ENCODE results near the gene MAST4. TPM values are rescaled to one million over a fixed set of nuclear protein-coding genes. Genes with fewer than 3 reads are reported as not detected.

MAST4 gene
- polyA plus RNA-seq, 1 donor (not counting 4 experiments of a cell fraction or from before 2014, with no cell fraction given) = 19.8 TPM

DNA sequence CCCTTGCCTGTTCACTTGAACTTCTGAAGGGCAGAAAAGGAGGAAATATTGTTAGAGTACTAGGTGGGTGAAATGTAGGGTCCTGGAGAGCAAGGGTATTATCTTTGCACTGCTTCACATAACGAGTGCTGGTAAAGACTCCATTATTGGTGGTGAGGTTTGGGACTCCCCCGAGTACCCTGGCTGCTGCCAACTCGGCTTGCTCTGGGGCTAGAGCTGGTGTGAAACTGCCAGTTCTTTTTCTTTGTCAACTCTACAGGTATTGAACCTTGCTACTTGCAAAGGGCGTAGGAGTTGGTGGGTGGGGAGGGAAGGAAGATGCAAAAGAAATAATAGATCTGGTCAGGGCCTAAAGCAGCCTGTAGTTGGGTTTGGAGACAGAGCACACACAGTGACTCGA is 16.0 kb downstream of the MAST4 start:
- H3K9me1 ChIP-seq (ENCODE audit: control insufficient read depth, extremely low read depth, insufficient read depth, low read length) = peaks cover 2% of the 10 kb centered on the region
- H3K36me3 ChIP-seq (ENCODE audit: control insufficient read depth in 2 of 2, extremely low read depth in 1 of 2, insufficient read depth in 2 of 2, low read length in 2 of 2) = no peaks in the 10 kb centered on the region
- no peaks in the 10 kb centered on the region for H3K79me2 ChIP-seq (ENCODE audit: control insufficient read depth, insufficient read depth, low read length)
- no peak overlapping the region for H2AFZ ChIP-seq (ENCODE audit: control insufficient read depth, low read length)
- DNase-seq (ENCODE audit: low read depth, low spot score) (no peak), FAIRE-seq (no peak)
- H3K4me2 ChIP-seq (ENCODE audit: control insufficient read depth, extremely low read depth, insufficient read depth, low read depth, low read length) = no peak overlapping the region
- no peak overlapping the region for H3K9ac ChIP-seq (ENCODE audit: control insufficient read depth, extremely low read depth, insufficient read depth, low read length)
- H3K4me1 ChIP-seq (ENCODE audit: control insufficient read depth, extremely low read depth, insufficient read depth, low read length) = no peaks in the 10 kb centered on the region
- no peak overlapping the region for H3K4me3 ChIP-seq (ENCODE audit: control insufficient read depth in 2 of 3, extremely low read depth in 1 of 3, insufficient read depth in 2 of 3, low read depth in 1 of 3, low read length in 3 of 3)
- no peaks in the 10 kb centered on the region for H3K27me3 ChIP-seq (ENCODE audit: control insufficient read depth, extremely low read depth, insufficient read depth, low read length)
- dilution Hi-C loops (cut with MboI; ENCODE audit: extremely low pct_ligation_motif_present, low sequenced_read_pairs) = no loop called here
- H4K20me1 ChIP-seq (ENCODE audit: control insufficient read depth, extremely low read depth, insufficient read depth, low read length) = no peaks in the 10 kb centered on the region
- H3K9me3 ChIP-seq (ENCODE audit: control insufficient read depth, low read depth, low read length) = no peaks in the 10 kb centered on the region
- no peak for TF ChIP-seq EZH2 (IDR thresholded peaks at IDR 0.05; ENCODE audit: low read length)
- TF ChIP-seq, protein P1, sequence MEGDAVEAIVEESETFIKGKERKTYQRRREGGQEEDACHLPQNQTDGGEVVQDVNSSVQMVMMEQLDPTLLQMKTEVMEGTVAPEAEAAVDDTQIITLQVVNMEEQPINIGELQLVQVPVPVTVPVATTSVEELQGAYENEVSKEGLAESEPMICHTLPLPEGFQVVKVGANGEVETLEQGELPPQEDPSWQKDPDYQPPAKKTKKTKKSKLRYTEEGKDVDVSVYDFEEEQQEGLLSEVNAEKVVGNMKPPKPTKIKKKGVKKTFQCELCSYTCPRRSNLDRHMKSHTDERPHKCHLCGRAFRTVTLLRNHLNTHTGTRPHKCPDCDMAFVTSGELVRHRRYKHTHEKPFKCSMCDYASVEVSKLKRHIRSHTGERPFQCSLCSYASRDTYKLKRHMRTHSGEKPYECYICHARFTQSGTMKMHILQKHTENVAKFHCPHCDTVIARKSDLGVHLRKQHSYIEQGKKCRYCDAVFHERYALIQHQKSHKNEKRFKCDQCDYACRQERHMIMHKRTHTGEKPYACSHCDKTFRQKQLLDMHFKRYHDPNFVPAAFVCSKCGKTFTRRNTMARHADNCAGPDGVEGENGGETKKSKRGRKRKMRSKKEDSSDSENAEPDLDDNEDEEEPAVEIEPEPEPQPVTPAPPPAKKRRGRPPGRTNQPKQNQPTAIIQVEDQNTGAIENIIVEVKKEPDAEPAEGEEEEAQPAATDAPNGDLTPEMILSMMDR (optimal IDR thresholded peaks at IDR 0.05 in 1 of 3, IDR thresholded peaks at IDR 0.05 in 1 of 3, conservative IDR thresholded peaks at IDR 0.05 in 1 of 3; ENCODE audit: extremely low read depth in 1 of 3, insufficient read depth in 2 of 3, low read length in 3 of 3) = no peak
- no peak overlapping the region for H3K27ac ChIP-seq (ENCODE audit: control insufficient read depth, insufficient read depth, low read length)

DNA sequence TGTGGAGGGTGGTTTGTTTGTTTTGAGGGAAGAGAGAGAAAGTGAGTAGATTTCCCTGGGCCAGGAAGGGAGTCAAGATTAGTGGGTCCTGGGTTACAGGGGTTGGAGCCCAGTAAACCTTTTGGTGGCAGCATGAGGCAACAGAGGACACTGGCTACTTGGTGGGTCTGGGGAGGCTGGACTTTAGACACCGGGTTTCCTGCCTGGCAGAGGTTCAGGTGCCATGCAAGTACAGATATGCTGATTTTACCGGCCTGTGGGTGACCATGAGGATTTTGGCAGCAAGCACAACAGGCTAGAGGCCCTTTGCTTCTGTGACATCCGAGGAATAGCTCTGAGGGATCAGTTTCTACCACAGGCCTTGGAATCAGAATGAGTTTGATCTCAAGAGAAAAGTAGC is 18.9 kb downstream of the MAST4 start:
- no peak for TF ChIP-seq EZH2 (IDR thresholded peaks at IDR 0.05; ENCODE audit: low read length)
- TF ChIP-seq, protein P1 (optimal IDR thresholded peaks at IDR 0.05 in 1 of 3, IDR thresholded peaks at IDR 0.05 in 1 of 3, conservative IDR thresholded peaks at IDR 0.05 in 1 of 3; ENCODE audit: extremely low read depth in 1 of 3, insufficient read depth in 2 of 3, low read length in 3 of 3) = no peak
- H2AFZ ChIP-seq (ENCODE audit: control insufficient read depth, low read length) = no peak overlapping the region
- H3K4me3 ChIP-seq (ENCODE audit: control insufficient read depth in 2 of 3, extremely low read depth in 1 of 3, insufficient read depth in 2 of 3, low read depth in 1 of 3, low read length in 3 of 3) = no peak overlapping the region
- H3K4me2 ChIP-seq (ENCODE audit: control insufficient read depth, extremely low read depth, insufficient read depth, low read depth, low read length) = no peak overlapping the region
- no peaks in the 10 kb centered on the region for H3K4me1 ChIP-seq (ENCODE audit: control insufficient read depth, extremely low read depth, insufficient read depth, low read length)
- no peaks in the 10 kb centered on the region for H3K36me3 ChIP-seq (ENCODE audit: control insufficient read depth in 2 of 2, extremely low read depth in 1 of 2, insufficient read depth in 2 of 2, low read length in 2 of 2)
- DNase-seq (ENCODE audit: low read depth, low spot score) (no peak), FAIRE-seq (no peak)
- H3K9ac ChIP-seq (ENCODE audit: control insufficient read depth, extremely low read depth, insufficient read depth, low read length) = no peak overlapping the region
- H3K79me2 ChIP-seq (ENCODE audit: control insufficient read depth, insufficient read depth, low read length) = no peaks in the 10 kb centered on the region
- no peaks in the 10 kb centered on the region for H4K20me1 ChIP-seq (ENCODE audit: control insufficient read depth, extremely low read depth, insufficient read depth, low read length)
- H3K9me1 ChIP-seq (ENCODE audit: control insufficient read depth, extremely low read depth, insufficient read depth, low read length) = peaks cover 2% of the 10 kb centered on the region
- no peaks in the 10 kb centered on the region for H3K27me3 ChIP-seq (ENCODE audit: control insufficient read depth, extremely low read depth, insufficient read depth, low read length)
- no peak overlapping the region for H3K27ac ChIP-seq (ENCODE audit: control insufficient read depth, insufficient read depth, low read length)
- H3K9me3 ChIP-seq (ENCODE audit: control insufficient read depth, low read depth, low read length) = no peaks in the 10 kb centered on the region
- dilution Hi-C loops (cut with MboI; ENCODE audit: extremely low pct_ligation_motif_present, low sequenced_read_pairs) = no loop called here

Data from keratinocyte (primary cell).